IPS DF 4.7 (cell line): ENCODE data around the gene PDE4B.
"Not testable (repeated sequence)": the region's sequence is repeated elsewhere in the genome, so short reads cannot be mapped to it uniquely, and the experiment has no call there.

Experiments
- DNase-seq: peaks from one replicate; pipeline ENCODE4 v3.0.0-alpha.2; 2013; ENCODE audit warnings: low spot score; ENCODE audit errors: extremely low read depth

The PDE4B gene

DNA sequence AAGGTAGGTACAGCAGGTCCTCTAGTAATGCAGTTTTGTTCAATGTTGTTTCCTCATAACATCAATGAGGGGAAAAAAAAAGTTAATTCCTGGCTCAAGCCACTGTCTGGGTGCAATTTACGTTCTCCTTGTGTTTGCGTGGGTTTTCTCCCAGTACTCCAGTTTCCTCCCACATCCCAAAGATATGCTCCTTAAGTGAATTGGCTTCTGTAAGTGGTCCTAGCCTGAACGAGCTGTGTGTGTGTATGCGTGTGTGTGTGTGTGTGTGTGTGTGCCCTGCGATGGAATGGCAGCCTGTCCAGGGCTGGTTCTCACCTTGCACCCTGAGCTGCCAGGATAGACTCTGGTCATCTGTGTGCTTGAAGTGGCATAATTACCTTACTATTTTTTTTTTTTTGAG lies 332.0 kb downstream of the PDE4B start:
- no peak for DNase-seq

DNA sequence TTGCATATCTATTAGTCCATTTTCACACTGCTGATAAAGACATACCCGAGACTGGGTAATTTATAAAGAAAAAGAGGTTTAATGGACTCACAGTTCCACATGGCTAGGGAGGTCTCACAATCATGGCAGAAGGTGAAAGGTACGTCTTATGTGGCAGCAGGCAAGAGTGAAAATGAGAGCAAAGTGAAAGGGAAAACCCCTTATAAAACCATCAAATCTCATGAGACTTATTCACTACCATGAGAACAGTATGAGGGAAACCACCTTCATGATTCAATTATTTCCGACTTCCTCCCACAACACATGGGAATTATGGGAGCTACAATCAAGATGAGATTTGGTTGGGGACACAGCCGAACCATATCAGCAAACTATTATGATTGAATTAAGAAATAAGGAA lies 335.9 kb downstream of the PDE4B start:
- DNase-seq, result not testable (repeated sequence)

DNA sequence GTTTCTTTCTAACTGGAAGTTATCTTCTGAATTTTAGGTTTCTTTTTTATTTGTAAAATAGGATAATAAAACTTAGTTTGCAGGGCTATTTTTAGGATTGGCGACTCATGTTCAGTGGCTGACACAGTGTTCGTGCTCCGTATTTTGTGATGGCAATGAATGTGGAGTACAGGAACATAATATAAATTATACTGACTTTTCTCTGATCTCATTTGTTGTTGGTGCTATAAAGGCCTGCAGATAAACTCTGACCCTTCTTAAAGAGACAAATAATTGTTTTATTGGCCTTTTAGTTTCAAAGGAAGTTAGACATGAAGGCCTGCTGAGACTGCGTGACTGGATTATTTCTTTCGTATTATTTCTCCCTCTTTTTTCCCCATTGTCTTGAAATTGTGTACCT lies 339.6 kb downstream of the PDE4B start:
- no peak for DNase-seq

DNA sequence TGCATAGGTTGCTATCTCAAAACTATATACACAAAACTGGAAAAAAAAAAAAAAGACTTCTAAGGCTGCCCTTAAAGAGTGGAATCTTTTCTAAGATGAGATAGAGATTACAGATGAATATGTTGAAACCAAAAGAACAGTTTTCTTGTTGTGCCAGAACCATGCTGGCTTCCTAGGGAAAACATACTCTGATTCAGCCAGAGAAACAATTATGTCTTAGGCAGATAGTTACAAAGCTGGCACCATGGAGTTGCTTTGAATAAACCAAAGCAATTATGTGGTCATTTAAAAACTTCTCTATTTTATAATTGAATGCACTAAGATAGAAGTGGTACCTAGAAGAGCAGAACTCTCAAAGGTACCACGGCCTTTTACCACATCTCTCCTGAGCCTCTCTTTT lies 341.3 kb downstream of the PDE4B start:
- DNase-seq, result no peak

DNA sequence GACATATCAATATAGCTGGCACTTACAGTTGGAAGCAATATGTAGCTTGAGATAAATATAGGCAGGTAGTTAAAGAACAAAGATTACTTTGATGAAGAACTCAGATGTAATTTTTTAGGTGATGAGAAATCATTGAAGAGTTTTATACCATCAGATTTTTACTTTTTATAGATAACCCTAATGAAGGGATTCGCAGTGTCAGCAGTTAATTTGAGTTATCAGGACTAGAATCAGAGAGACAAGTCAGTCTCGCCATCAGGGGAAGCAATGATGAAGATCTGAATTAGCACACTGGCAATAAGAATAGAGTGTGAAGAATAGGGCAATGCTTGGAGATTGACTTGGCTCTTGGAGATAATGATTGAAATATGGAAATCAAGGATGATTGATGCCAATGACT lies 342.5 kb downstream of the PDE4B start:
- DNase-seq, result no peak

DNA sequence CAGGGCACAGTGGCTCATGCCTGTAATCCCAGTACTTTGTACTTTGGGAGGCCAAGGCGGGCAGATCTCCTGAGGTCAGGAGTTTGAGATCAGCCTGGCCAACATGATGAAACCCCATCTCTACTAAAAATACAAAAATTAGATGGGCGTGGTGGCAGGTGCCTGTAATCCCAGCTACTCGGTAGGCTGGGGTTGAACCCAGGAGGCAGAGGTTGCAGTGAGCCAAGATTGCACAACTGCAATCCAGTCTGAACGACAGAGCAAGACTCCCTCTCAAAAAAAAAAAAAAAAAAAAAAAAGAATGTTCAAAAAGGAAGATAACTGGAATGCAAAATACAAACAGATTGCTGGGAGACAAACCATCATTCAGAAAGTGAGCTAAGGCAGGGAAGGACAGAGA lies 343.7 kb downstream of the PDE4B start:
- not testable (repeated sequence) for DNase-seq

DNA sequence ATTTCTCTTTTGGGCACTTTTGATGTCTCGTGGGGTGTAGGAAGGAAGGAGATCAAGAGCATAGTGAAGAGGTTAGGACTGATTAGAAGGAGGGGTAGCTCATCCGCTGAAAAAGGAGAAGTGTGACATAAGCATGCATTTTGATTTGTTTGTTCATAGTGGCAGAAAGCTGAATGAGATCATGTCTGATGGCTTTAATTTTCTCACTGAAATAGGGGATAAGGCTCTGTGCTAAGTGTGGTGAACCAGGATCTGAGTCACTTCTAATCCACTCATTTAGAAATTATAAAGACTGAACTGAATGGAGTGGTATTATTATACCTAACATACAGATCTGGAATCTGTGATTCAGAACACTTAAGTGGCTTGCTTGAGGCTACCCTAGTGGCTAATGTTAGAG lies 344.5 kb downstream of the PDE4B start:
- DNase-seq, result no peak

DNA sequence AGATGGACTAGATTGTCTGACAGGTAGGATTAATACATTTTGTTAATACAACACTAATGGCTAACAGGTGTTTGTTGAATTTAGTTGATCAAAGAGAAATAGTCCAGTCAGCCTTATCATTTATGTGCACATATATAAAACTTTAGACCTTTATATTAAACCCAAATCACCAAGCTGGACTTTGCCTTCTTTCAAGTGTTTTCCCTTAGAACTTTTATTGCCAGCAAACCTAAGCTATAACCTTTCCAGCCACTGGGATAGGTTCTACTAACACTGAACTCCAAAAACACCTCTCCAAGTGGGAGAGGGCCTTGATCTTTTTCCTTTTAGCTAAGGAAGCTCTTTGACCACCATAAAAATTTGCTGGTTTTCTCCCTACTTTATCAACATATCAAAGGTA lies 345.9 kb downstream of the PDE4B start:
- no peak for DNase-seq

DNA sequence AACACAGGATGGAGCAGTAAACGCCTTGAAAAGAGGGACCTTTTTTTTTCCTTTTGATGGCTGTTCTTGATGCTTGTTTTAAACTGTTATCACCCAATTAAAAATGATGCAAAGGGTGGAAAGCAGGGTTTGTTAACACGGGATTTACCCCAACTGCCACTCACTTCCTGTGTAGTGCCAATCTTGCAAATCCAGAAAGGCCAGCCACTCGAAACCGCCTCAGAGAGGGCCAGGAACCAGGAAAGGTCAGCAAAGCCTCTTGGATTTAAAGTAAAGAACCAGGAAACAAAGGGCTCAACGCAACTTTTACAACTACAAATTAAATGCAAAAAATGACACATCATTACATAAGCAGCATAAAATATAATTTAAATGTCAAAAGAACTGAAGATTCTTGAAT lies 347.4 kb downstream of the PDE4B start:
- DNase-seq, result no peak

DNA sequence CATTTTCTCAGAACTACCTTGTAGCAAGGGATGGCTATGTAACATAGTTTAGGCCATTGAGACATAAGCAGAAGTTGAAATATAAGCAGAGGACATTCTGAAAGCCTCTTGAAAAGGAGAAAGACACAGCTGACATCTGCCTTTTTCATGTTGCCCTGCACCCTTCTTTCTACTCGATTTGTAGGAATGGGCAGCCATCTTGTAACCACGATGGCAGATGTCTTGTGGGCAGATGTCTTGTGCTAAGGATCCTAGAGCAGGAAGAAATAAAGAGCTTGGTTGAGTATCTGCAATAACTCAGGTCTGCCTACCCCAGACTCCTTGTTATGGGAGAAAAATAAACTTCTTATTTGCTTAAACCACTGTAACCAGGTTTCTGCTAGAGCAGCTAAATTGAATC lies 351.0 kb downstream of the PDE4B start:
- DNase-seq, result no peak

DNA sequence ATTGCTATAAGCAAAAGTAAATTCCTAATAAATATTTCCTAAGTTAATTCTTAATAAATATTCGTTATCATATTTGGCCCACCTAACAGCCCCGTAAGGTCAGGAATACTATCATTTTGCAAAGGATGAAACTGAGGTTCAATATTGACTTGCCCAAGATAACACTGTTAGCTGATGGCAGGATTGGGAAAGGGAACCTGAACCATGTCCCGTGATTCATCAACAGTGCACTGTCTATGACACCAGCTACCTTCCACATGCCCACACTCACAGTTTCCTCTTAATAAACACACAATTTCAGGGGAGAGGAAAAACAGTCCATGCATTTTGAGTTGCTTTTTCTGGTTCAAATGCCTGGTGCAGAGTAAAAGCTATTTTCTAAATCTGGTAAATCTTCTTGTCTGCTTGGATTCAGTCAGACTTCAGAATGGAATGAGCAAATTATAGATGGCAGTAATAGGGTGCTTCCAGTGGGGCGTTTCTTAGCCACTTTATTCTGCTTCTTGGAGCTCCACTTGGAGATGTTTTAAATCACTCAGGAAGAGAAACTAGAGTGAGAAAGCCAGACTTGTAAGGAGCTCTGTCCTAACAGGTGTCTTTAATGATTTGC lies 354.6 kb downstream of the PDE4B start:
- DNase-seq, result no peak

DNA sequence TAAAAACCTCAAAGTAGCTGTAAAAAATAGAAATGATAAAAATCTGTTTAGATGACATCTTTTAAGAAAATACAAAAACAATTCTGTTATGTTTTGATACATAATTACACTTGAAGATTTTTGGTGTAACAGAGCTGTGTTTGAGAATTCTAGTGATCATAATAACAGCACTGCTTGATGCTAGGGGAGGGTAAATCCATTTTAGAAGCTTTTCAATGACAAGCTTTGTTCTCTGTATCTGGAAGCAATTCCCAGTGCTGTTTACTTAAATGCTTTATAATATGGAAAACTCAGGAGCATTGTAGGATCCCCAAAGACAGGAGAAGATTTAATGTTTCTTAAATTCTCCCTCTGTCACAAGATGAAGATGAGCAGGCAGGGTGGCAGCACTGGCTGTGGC lies 359.3 kb downstream of the PDE4B start:
- DNase-seq, result no peak

DNA sequence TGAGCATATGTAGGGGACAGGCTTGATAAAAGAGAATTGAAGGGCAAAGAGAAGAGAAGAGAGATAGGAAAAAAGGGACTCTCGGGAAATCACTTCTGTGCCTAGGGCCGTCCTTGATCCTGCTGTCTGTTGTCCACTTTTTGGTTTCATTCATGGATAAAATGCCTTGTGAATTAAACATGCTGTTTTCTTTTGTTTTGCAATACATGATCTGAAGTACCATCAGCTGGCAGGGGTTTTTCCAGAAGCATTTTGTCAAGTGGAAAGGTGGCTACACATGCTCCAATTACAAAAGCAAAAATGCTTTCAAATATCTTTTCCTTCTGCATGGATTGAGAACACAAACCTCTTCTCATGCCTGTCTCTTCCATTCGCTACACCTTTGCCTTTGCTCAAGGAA lies 361.7 kb downstream of the PDE4B start:
- no peak for DNase-seq

DNA sequence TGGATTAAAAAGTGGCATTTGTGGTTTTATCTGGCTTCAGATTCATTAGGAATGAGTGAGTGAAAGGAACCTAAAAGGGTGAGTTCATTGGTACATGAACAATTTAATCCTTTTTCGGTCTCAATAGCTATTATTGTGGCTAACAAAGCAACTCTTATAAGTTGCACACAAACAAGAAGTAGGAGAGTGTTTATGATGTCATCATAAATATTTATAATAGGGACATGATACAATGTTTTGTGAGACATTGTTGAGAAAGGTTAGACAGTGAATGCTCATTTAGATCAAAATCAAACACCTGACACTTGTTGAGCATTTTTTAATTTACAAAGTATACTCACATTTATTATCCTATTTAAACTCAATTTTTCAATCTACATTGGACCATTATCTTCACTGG lies 363.4 kb downstream of the PDE4B start:
- no peak for DNase-seq

DNA sequence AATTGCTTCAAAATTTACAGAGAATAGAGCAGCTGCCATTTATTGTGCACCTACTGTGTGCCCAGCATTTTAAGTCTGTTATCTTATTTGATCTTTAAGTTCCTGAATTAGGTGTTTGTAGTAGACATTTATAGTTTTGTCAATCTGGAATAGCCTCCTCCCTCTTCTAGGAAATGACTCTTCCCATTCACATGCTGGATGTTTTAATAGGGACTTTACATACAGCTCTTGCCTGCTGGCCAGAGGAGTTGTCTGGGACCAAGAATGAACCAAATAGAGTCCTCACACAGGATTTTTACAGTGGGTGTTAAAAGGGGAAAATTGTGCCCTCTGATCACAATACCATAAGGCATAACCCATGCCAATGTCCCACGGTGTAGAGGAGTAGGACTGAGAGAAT lies 367.1 kb downstream of the PDE4B start:
- no peak for DNase-seq

DNA sequence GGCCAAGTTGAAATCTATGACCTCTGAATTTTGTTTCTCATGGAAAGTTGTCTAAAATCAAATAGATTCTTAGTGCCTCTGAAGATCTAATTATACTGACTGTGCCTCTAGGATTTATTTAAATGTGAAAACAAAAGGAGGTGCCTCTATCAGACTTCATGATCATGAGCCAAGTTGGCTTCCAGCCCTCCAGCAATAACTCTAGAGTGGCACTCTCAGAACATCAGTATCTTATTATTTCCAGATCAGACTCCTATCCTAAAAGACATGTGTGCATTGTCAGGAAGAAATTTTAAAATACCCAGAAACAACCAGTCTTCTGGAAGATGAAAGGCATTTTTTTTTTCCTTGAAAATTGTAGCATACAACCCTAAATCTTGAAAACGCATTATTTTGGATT lies 368.0 kb downstream of the PDE4B start:
- DNase-seq, result no peak

DNA sequence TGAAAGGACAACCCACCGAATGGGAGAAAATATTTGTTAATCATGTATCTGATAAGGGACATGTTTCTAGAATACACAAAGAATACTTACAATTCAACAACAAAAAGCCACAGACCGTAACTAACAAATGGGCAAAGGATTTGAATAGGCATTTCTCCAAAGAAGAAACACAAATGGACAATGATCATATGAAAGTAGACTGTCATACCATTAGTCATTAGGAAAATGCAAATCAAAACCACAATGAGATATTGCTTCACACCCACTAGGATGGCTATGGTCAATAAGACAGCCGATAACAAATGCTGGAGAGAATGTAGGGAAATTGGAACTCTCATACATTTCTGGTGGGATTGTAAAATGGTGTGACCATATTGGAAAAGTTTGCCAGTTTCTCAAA lies 374.1 kb downstream of the PDE4B start:
- DNase-seq, result no peak

DNA sequence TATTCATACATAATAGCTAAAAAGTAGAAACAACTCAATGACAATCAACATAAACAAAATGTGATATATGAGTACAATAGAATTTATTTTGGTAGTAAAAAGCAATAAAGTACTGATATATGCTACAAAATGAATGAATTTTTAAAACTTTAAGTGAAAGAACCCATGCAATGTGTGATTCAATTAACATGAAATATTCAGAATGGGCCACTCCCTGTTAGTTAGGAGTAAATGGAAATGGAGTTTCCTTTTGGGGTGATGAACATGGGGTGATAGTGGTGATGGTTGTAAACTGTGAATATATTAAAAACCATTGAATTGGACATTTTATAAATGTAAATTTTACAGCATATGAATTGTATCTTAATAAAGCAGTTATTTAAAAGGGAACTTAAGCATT lies 374.6 kb downstream of the PDE4B start:
- DNase-seq, result no peak

DNA sequence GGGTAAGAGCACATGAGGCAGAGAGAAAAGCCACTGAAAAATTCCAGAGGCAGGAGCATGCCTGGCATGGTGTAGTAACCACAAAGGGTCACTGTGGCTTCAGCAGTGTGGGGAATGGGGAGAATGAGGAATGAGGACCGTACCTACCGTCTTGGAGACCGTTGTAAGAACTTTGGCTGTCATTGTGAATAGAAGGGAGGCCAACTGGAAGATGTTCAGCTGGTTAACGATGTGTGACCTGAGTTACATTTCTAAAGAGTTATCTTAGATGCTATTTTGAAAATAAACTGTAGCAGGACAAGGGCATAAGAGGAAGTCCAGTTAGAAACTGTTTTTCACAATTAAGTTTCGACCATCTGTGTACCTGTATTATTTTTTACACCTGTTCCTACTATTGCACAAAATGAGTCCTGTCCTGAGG lies 375.8 kb downstream of the PDE4B start:
- no peak for DNase-seq

DNA sequence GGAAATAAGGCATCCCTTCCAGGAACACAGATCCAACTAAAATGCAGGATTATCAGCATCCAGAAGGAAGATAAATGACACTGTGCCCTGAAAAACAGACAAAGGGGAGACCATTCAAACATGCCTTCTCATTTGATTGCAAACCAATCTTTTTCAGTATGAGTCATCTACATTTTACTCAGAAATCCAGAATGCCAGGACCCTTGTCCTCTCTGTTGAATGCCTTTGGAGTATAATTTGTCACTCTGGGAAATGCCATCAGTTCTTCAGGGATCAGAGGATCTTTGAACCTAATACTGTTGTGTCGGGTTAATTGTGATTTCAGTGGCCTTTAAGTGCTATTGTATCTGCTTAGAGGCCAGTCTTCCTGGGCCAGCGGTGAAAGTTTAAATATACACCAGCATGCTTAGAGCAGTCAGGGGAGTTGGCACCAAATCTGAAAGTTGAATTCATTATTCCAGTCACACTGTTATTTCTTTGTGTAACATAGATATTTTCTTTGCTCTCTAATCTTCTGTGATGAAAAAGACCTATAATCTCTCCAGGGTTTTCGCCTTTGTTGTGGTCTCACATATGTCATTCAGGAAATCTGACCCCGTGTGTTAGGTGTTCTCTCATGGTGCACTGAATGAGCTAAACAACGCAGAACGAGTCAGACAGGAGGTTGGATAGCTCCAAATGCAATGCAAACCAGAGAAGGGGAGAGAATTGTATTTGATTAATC lies 376.4 kb downstream of the PDE4B start:
- no peak for DNase-seq

DNA sequence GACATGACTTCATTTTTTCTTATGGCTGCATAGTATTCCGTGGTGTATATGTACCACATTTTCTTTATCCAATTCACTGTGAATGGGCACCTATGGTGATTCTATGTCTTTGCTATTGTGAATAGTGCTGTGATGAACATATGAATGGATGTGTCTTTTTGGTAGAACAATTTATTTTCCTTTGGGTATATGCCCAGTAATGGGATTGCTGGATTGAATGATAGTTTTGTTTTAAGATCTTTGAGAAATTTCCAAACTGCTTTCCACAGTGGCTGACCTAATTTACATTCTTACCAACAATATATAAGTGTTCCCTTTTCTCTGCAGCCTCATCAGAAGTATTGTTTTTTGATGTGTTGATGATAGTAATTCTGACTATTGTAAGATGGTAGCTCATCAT lies 379.6 kb downstream of the PDE4B start:
- no peak for DNase-seq

DNA sequence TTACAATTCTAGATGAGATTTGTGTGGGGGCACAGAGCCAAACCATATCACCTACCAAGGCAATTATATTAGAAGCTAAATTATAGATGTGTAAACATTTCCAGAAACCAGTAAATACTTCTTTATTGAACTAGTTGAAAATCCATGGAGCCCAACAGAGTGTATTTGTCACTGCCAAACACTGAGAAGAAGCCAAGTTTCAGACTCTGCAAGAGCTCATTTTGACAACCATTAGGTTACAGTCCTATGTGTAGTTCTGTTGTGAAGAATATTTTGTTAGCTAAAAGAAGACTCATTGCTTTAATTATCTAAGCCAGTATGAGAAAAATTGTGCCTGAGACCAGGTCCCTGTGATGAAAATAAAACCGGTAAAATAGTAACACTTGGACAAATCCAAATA lies 382.4 kb downstream of the PDE4B start:
- no peak for DNase-seq

DNA sequence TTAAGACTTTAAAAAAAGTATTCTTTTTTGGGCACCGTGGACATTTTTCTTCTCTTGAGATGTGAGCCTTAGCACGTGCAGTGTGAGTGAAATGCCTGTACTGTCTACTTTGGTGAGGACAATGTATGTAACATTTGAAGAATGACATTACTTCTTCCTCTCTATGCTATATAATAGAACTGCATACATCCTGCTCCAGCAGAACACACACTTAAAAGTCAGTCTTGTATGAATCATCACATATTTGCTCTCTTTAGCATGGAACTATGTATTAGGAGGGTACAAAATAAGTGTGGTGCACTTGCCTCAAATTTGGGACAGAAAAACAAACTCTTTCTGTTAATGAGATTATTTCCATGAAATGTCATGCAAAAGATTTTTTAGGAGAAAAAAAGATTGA lies 382.9 kb downstream of the PDE4B start:
- DNase-seq, result no peak
